WTC11 (cell line): ENCODE results near the gene FHIT. TPM values are rescaled to one million over a fixed set of nuclear protein-coding genes. Genes with fewer than 3 reads are reported as not detected.

Experiments used
- ATAC-seq: fragments of 200-7000 bp; cut with Tn5 transposase; 2 replicates; pipeline ENCODE4 v1.10.0; 2021; ENCODE audit warnings: mild to moderate bottlenecking, moderate library complexity
- CTCF ChIA-PET: fragments of 300-600 bp; sonication (Branson Sonifier 250); formaldehyde crosslinking; loops from one replicate; lab custom pipeline; 2021; ENCODE audit warnings: antibody characterized with exemption; lab: Charles Lee
- POLR2A ChIA-PET: fragments of 350-600 bp; sonication (Branson Sonifier 250); formaldehyde crosslinking; loops from one replicate; lab custom pipeline; 2021; ENCODE audit warnings: antibody characterized with exemption; lab: Charles Lee
- DNase-seq: peaks from one replicate; pipeline ENCODE4 v3.0.0; 2021; ENCODE audit warnings: low spot score
- H3K27ac Mint-ChIP-seq: 2 replicates; pipeline ENCODE4 v1.8.0; 2021; ENCODE audit warnings: mixed read lengths
- H3K27me3 Mint-ChIP-seq: 2 replicates; pipeline ENCODE4 v1.8.0; 2021; ENCODE audit warnings: low read depth, mild to moderate bottlenecking, moderate library complexity, mixed read lengths
- H3K36me3 Mint-ChIP-seq: 2 replicates; pipeline ENCODE4 v1.8.0; 2021; ENCODE audit warnings: mixed read lengths
- H3K4me1 Mint-ChIP-seq: 2 replicates; pipeline ENCODE4 v1.8.0; 2022; ENCODE audit warnings: mixed read lengths
- H3K4me3 Mint-ChIP-seq: 2 replicates; pipeline ENCODE4 v1.8.0; 2021; ENCODE audit warnings: mild to moderate bottlenecking, moderate library complexity, mixed read lengths
- H3K9me3 Mint-ChIP-seq: 2 replicates; pipeline ENCODE4 v1.8.0; 2021; ENCODE audit warnings: mixed read lengths
- CDX4 ChIP-seq: fragments of 250-450 bp; sonication (Bioruptor Pico); IDR thresholded peaks from 2 replicates; pipeline ENCODE4 v1.9.0; 2021; ENCODE audit warnings: moderate library complexity, mild to moderate bottlenecking, inconsistent platforms, borderline replicate concordance
- CREB1 ChIP-seq: sonication (generic); formaldehyde crosslinking; IDR thresholded peaks from 2 replicates; pipeline ENCODE4 v1.8.0; 2023; ENCODE audit warnings: mild to moderate bottlenecking, missing genetic modification reagents
- CTCF ChIP-seq: fragments of 200-600 bp; IDR thresholded peaks from 2 replicates; pipeline ENCODE4 v1.8.0; 2022; ENCODE audit warnings: antibody characterized with exemption
- E2F1 ChIP-seq: sonication (generic); formaldehyde crosslinking; IDR thresholded peaks from 2 replicates; pipeline ENCODE4 v1.8.0; 2022; ENCODE audit warnings: mild to moderate bottlenecking, missing genetic modification reagents
- E2F4 ChIP-seq: sonication (generic); formaldehyde crosslinking; IDR thresholded peaks from 2 replicates; pipeline ENCODE4 v1.8.1; 2022; ENCODE audit warnings: low read depth, mild to moderate bottlenecking, moderate library complexity, missing genetic modification reagents, borderline replicate concordance
- ELF4 ChIP-seq: sonication (generic); formaldehyde crosslinking; IDR thresholded peaks from 2 replicates; pipeline ENCODE4 v1.8.1; 2022; ENCODE audit warnings: low read depth, mild to moderate bottlenecking, moderate library complexity, missing genetic modification reagents
- ESRRA ChIP-seq: sonication (generic); formaldehyde crosslinking; IDR thresholded peaks from 2 replicates; pipeline ENCODE4 v1.8.1; 2022; ENCODE audit warnings: mild to moderate bottlenecking, missing genetic modification reagents, borderline replicate concordance
- FOXK1 ChIP-seq: sonication (generic); formaldehyde crosslinking; IDR thresholded peaks from 2 replicates; pipeline ENCODE4 v1.8.0; 2022; ENCODE audit warnings: mild to moderate bottlenecking, moderate library complexity, missing genetic modification reagents
- FOXP4 ChIP-seq: sonication (generic); formaldehyde crosslinking; IDR thresholded peaks from 2 replicates; pipeline ENCODE4 v1.8.0; 2022; ENCODE audit warnings: mild to moderate bottlenecking, missing genetic modification reagents
- GABPB1 ChIP-seq: sonication (generic); formaldehyde crosslinking; IDR thresholded peaks from 2 replicates; pipeline ENCODE4 v1.8.1; 2023; ENCODE audit warnings: mild to moderate bottlenecking, missing genetic modification reagents
- GTF2I ChIP-seq: fragments of 250-450 bp; sonication (Bioruptor Pico); conservative IDR thresholded peaks from 2 replicates; pipeline ENCODE4 v1.4.0; 2021; ENCODE audit warnings: mild to moderate bottlenecking
- HMGXB4 ChIP-seq: sonication (generic); formaldehyde crosslinking; IDR thresholded peaks from 2 replicates; pipeline ENCODE4 v1.8.1; 2023; ENCODE audit warnings: mild to moderate bottlenecking, moderate library complexity, missing genetic modification reagents
- JUN ChIP-seq: sonication (generic); formaldehyde crosslinking; IDR thresholded peaks from 2 replicates; pipeline ENCODE4 v1.8.0; 2023; ENCODE audit warnings: mild to moderate bottlenecking, missing genetic modification reagents
- KAT7 ChIP-seq: sonication (generic); formaldehyde crosslinking; IDR thresholded peaks from 2 replicates; pipeline ENCODE4 v1.8.1; 2023; ENCODE audit warnings: missing genetic modification reagents, mild to moderate bottlenecking, borderline replicate concordance
- PRRX2 ChIP-seq: fragments of 250-450 bp; sonication (Bioruptor Pico); IDR thresholded peaks from 2 replicates; pipeline ENCODE4 v1.8.0; 2021; ENCODE audit warnings: mild to moderate bottlenecking
- RORB ChIP-seq: fragments of 250-450 bp; sonication (Bioruptor Pico); IDR thresholded peaks from 2 replicates; pipeline ENCODE4 v1.9.0; 2021; ENCODE audit warnings: mild to moderate bottlenecking
- SOX15 ChIP-seq: fragments of 250-450 bp; sonication (Bioruptor Pico); IDR thresholded peaks from 2 replicates; pipeline ENCODE4 v1.9.0; 2021; ENCODE audit warnings: mild to moderate bottlenecking
- STAT6 ChIP-seq: sonication (generic); formaldehyde crosslinking; conservative IDR thresholded peaks from 2 replicates; pipeline ENCODE4 v1.8.1; 2023; ENCODE audit warnings: mild to moderate bottlenecking, low read depth, missing genetic modification reagents, moderate library complexity
- TCF7 ChIP-seq: sonication (generic); formaldehyde crosslinking; IDR thresholded peaks from 2 replicates; pipeline ENCODE4 v1.8.0; 2022; ENCODE audit warnings: mild to moderate bottlenecking, low read depth, missing genetic modification reagents, moderate library complexity
- ZBTB21 ChIP-seq: sonication (generic); formaldehyde crosslinking; IDR thresholded peaks from 2 replicates; pipeline ENCODE4 v1.8.1; 2023; ENCODE audit warnings: mild to moderate bottlenecking, missing genetic modification reagents, borderline replicate concordance
- ZNF263 ChIP-seq: sonication (generic); formaldehyde crosslinking; IDR thresholded peaks from 2 replicates; pipeline ENCODE4 v1.8.1; 2022; ENCODE audit warnings: low read depth, mild to moderate bottlenecking, moderate library complexity, missing genetic modification reagents
- ZNF416 ChIP-seq: fragments of 250-450 bp; sonication (Bioruptor Pico); IDR thresholded peaks from 2 replicates; pipeline ENCODE4 v1.9.0; 2021; ENCODE audit warnings: mild to moderate bottlenecking, inconsistent platforms
- ZNF423 ChIP-seq: fragments of 250-450 bp; sonication (Bioruptor Pico); IDR thresholded peaks from 2 replicates; pipeline ENCODE4 v2.1.2; 2022; ENCODE audit warnings: mild to moderate bottlenecking, moderate library complexity
- ZNF671 ChIP-seq: fragments of 250-450 bp; sonication (Bioruptor Pico); IDR thresholded peaks from 2 replicates; pipeline ENCODE4 v1.8.0; 2021; ENCODE audit warnings: mild to moderate bottlenecking
- total RNA-seq: library from RNA; stranded (reverse); gene quantifications from 3 replicates; pipeline ENCODE4 v1.2.3, GENCODE V29; 2021

The FHIT gene
- total RNA-seq, 1 experiment from 2014 or later = 2.6 TPM

- ChIA-PET CTCF (no interaction called here), POLR2A (no interaction called here)
- no peak overlapping the region for H3K4me3 Mint-ChIP-seq
- TF ChIP-seq E2F1 (CRISPR knock-in tag) = no peak
- no peak for TF ChIP-seq TCF7 (CRISPR knock-in tag)
- no peak for TF ChIP-seq PRRX2 (CRISPR knock-in tag)
- no peak for TF ChIP-seq FOXP4 (CRISPR knock-in tag)
- TF ChIP-seq CTCF = no peak
- TF ChIP-seq ZBTB21 = no peak
- no peak for TF ChIP-seq RORB (CRISPR knock-in tag)
- TF ChIP-seq GABPB1 (CRISPR knock-in tag) = no peak
- TF ChIP-seq ZNF671 = no peak
- no peak for TF ChIP-seq CREB1 (CRISPR knock-in tag)
- no peak for TF ChIP-seq E2F4 (CRISPR knock-in tag)
- TF ChIP-seq GTF2I (CRISPR knock-in tag) = no peak
- TF ChIP-seq ELF4 (CRISPR knock-in tag) = no peak
- TF ChIP-seq CDX4 (CRISPR knock-in tag) = no peak
- no peak for TF ChIP-seq ZNF263
- no peak for TF ChIP-seq HMGXB4
- no peak for TF ChIP-seq JUN (CRISPR knock-in tag)
- no peak overlapping the region for H3K27ac Mint-ChIP-seq
- H3K4me1 Mint-ChIP-seq = no peaks in the 10 kb centered on the region
- no peaks in the 10 kb centered on the region for H3K9me3 Mint-ChIP-seq
- no peaks in the 10 kb centered on the region for H3K27me3 Mint-ChIP-seq
- DNase-seq = no peak
- H3K36me3 Mint-ChIP-seq = no peaks in the 10 kb centered on the region
- no peak for ATAC-seq
Measured at GRCh38 chr3:60268123-60268522, 983.1 kb downstream of the FHIT start.

GRCh38 chr3:60266444-60266843 lies 984.8 kb downstream of the FHIT start:
- no peak overlapping the region for H3K4me3 Mint-ChIP-seq
- no peak overlapping the region for H3K27ac Mint-ChIP-seq
- ChIA-PET POLR2A (no interaction called here), CTCF (no interaction called here)
- no peaks in the 10 kb centered on the region for H3K4me1 Mint-ChIP-seq
- no peaks in the 10 kb centered on the region for H3K27me3 Mint-ChIP-seq
- no peak for ATAC-seq
- no peaks in the 10 kb centered on the region for H3K9me3 Mint-ChIP-seq
- no peaks in the 10 kb centered on the region for H3K36me3 Mint-ChIP-seq
- DNase-seq = no peak
- TF ChIP-seq RORB (CRISPR knock-in tag) = no peak
- TF ChIP-seq STAT6 (CRISPR knock-in tag) = no peak
- no peak for TF ChIP-seq FOXK1 (CRISPR knock-in tag)
- no peak for TF ChIP-seq HMGXB4
- TF ChIP-seq ZNF416 = no peak
- no peak for TF ChIP-seq GTF2I (CRISPR knock-in tag)
- no peak for TF ChIP-seq SOX15
- no peak for TF ChIP-seq ESRRA
- no peak for TF ChIP-seq ZNF423 (CRISPR knock-in tag)
- no peak for TF ChIP-seq KAT7 (CRISPR knock-in tag)
